Measurements from ENCODE around the gene KCNG3.

Gene KCNG3

DNA sequence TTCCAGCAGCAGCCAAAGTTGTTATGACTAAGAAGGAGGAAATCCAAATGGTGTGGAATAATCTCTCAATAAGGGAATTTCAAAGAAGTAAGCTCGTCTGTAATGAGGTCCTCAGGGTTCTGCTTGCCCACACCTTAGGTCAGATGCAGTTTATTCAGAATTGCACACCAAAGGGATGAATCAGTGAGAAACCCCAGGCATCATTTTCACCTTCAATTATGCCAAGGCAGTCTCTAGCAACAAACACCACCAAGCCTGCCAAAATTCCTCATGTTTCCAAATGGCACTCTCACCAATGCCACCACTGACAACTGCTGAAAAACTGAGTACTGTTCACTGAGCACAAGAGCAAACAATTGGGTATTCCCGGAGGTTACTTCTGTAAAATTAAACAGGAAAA, 43.6 kb downstream of the KCNG3 start:
- H3K4me3 ChIP-seq (ENCODE audit: low read depth, low read length), result no peak overlapping the region
- TF ChIP-seq, protein P1, sequence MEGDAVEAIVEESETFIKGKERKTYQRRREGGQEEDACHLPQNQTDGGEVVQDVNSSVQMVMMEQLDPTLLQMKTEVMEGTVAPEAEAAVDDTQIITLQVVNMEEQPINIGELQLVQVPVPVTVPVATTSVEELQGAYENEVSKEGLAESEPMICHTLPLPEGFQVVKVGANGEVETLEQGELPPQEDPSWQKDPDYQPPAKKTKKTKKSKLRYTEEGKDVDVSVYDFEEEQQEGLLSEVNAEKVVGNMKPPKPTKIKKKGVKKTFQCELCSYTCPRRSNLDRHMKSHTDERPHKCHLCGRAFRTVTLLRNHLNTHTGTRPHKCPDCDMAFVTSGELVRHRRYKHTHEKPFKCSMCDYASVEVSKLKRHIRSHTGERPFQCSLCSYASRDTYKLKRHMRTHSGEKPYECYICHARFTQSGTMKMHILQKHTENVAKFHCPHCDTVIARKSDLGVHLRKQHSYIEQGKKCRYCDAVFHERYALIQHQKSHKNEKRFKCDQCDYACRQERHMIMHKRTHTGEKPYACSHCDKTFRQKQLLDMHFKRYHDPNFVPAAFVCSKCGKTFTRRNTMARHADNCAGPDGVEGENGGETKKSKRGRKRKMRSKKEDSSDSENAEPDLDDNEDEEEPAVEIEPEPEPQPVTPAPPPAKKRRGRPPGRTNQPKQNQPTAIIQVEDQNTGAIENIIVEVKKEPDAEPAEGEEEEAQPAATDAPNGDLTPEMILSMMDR (IDR thresholded peaks at IDR 0.05; ENCODE audit: insufficient read depth, low read depth, low read length, missing control alignments), result no peak
- DNase-seq (ENCODE audit: low read depth), result no peak

DNA sequence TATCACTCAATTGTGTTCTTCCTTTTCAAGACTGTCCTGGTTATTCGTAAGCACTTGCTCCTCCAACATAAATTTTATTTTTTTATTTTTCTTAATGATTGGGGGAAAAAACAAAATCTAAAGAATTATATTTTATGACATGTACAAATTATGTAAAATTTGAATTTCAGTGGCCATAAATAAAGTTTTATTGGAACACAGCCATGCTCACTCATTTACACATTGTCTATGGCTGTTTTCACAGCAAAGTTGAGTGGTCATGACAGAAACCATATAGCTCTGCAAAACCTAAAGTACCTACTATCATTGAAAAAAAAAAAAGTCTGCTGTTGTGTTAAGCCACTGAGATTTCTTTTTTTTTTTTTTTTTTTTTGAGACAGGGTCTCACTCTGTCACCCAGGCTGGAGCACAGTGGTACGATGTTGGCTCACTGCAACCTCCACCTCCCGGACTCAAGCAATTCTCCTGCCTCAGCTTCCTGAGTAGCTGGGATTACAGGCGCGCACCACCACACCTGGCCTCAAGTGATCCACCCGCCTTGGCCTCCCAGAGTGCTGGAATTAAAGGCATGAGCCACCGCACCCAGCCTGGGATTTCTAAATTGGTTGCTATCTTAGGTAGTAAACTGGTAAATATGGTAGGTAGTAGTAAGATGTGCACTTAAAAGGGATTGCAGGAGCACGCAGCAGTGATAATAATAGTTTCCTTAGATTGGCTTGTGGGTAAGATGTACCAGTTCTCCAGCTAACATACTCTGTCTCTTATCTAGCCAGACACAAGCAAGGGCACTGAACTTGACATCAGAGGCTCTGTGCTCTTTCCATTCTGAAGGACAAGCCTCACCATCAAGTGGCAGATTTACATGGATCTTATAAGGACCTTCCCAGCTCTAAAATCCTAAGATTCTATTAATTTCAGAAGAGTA, 44.4 kb downstream of the KCNG3 start:
- TF ChIP-seq, protein P1 (IDR thresholded peaks at IDR 0.05; ENCODE audit: insufficient read depth, low read depth, low read length, missing control alignments), result no peak
- no peak overlapping the region for H3K4me3 ChIP-seq (ENCODE audit: low read depth, low read length)
- DNase-seq (ENCODE audit: low read depth), result no peak

- H3K4me3 ChIP-seq (ENCODE audit: low read depth, low read length), result no peak overlapping the region
- no peak for DNase-seq (ENCODE audit: low read depth)
- TF ChIP-seq, protein P1 (IDR thresholded peaks at IDR 0.05; ENCODE audit: insufficient read depth, low read depth, low read length, missing control alignments), result no peak
These were observed 45.6 kb downstream of the KCNG3 start for GRCh38 chr2:42448163-42448562.

GRCh38 chr2:42446503-42447271, 47.1 kb downstream of the KCNG3 start:
- no peak for DNase-seq (ENCODE audit: low read depth)
- H3K4me3 ChIP-seq (ENCODE audit: low read depth, low read length), result no peak overlapping the region
- TF ChIP-seq, protein P1 (IDR thresholded peaks at IDR 0.05; ENCODE audit: insufficient read depth, low read depth, low read length, missing control alignments), result no peak

DNA sequence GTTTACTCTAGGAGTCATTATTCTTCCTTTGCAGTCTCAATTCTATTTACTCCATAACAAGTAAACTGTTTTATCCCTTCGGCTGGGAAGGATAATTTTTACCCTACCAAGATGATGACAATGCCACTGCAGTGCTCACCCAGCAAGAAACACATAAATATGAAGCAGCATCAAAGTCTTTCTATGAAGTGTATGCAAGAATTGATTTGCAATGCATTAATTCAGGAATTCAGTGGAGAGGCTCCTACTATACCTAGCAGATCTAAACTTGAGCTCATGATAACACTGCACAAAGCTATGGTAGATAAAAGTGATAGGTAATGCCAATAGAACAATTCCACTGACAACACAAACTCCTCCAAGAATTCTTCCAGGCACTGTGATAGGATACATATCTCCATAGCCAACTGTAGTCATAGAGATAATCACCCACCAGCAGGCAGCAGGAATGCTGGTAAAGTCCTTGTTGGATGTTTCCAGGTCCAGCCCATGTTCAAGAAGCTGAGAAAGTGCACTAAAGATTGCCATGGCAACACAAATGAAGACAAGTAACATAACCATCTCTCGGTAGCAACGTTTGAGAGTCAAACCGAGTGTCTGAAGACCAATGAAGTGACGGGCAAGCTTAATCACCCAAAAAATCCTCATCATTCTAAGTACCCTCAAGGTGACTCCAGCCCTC, 49.9 kb downstream of the KCNG3 start:
- H3K4me3 ChIP-seq (ENCODE audit: low read depth, low read length), result no peak overlapping the region
- TF ChIP-seq, protein P1 (IDR thresholded peaks at IDR 0.05; ENCODE audit: insufficient read depth, low read depth, low read length, missing control alignments), result no peak
- no peak for DNase-seq (ENCODE audit: low read depth)

GRCh38 chr2:42442774-42443173, 51.0 kb downstream of the KCNG3 start:
- H3K4me3 ChIP-seq (ENCODE audit: low read depth, low read length), result no peak overlapping the region
- DNase-seq (ENCODE audit: low read depth), result no peak
- TF ChIP-seq, protein P1 (IDR thresholded peaks at IDR 0.05; ENCODE audit: insufficient read depth, low read depth, low read length, missing control alignments), result no peak

Measured in GM12865 (cell line).